ENCODE measurements around the gene NAA10. TPM values are rescaled to one million over a fixed set of nuclear protein-coding genes. Genes with fewer than 3 reads are reported as not detected.

Gene NAA10
- polyA plus RNA-seq, 2 of the 4 experiments (the other 2 are of a cell fraction), result 63.5 to 230 TPM

GRCh38 chrX:153941336-153942252, 6.8 kb upstream of the NAA10 start:
- no peak for DNase-seq (ENCODE audit: low read depth in 1 of 2, low spot score in 1 of 2)
- no peaks in the 10 kb centered on the region for H3K9me3 ChIP-seq
- ChIA-PET POLR2A (interaction anchor here (0.6 kb wide), 1 partner anchor 206 kb away, joined by 5 read pairs; no protein-coding TSS in a partner anchor), CTCF (interaction anchor here (17.9 to 25.1 kb wide), 2 partner anchors 4 to 12 kb away, joined by 363 read pairs; partner anchors contain the start of genes ARHGAP4, NAA10 and RENBP)
- no peak overlapping the region for H3K4me2 ChIP-seq
- ATAC-seq, result no peak
- H3K27ac ChIP-seq, result no peak overlapping the region
- H3K4me3 ChIP-seq, result no peak overlapping the region
- no peak for TF ChIP-seq MAFK (IDR thresholded peaks at IDR 0.05; ENCODE audit: partially characterized antibody)
- no peak for TF ChIP-seq ZFP36 (IDR thresholded peaks at IDR 0.05; ENCODE audit: borderline replicate concordance, partially characterized antibody)
- no peak for TF ChIP-seq ELK1 (IDR thresholded peaks at IDR 0.05; ENCODE audit: low read depth, low read length)
- TF ChIP-seq TP53 (CRISPR knock-in tag; IDR thresholded peaks at IDR 0.05), result no peak
- no peak for TF ChIP-seq CTCF (IDR thresholded peaks at IDR 0.05)
- TF ChIP-seq REST (IDR thresholded peaks at IDR 0.05), result no peak
- no peak for TF ChIP-seq USF2 (IDR thresholded peaks at IDR 0.05)
- TF ChIP-seq NFE2L2 (conservative IDR thresholded peaks at IDR 0.05; ENCODE audit: low read length), result no peak
- no peak for TF ChIP-seq POLR2AphosphoS2 (conservative IDR thresholded peaks at IDR 0.05; ENCODE audit: low read length)
- TF ChIP-seq BHLHE40 (IDR thresholded peaks at IDR 0.05; ENCODE audit: low read depth, low read length), result no peak
- TF ChIP-seq HOXB13 (CRISPR knock-in tag; IDR thresholded peaks at IDR 0.05; ENCODE audit: low read depth), result no peak
- no peak for TF ChIP-seq ATOH8 (CRISPR knock-in tag; IDR thresholded peaks at IDR 0.05; ENCODE audit: low read depth)
- TF ChIP-seq HEYL (CRISPR knock-in tag; IDR thresholded peaks at IDR 0.05), result no peak
- TF ChIP-seq RFX5 (IDR thresholded peaks at IDR 0.05), result no peak
- WGBS (ENCODE audit: missing lambda C conversion rate), result 80% methylated on average over 16 of the region's 23 CpGs
- H3K4me1 ChIP-seq, result no peaks in the 10 kb centered on the region
- no peak for FAIRE-seq

GRCh38 chrX:153939573-153939972, 4.7 kb upstream of the NAA10 start:
- WGBS (ENCODE audit: missing lambda C conversion rate), result 60% methylated on average over 7 of the region's 7 CpGs
- ATAC-seq, result no peak
- Histone ChIP-seq H3K4me3 (no peak overlapping the region), H3K27ac (no peak overlapping the region), H3K9me3 (no peaks in the 10 kb centered on the region), H3K4me1 (no peaks in the 10 kb centered on the region), H3K4me2 (no peak overlapping the region)
- ChIA-PET POLR2A (interaction anchor here (0.8 to 1.2 kb wide), 2 partner anchors 10 to 11 kb away, joined by 3 read pairs; no protein-coding TSS in a partner anchor), CTCF (interaction anchor here (1.2 to 25.1 kb wide), 4 partner anchors 6 to 175 kb away, joined by 4 to 363 read pairs (median 186); partner anchors contain the start of genes ARHGAP4, NAA10, PLXNB3 and RENBP)
- no peak for DNase-seq (ENCODE audit: low read depth in 1 of 2, low spot score in 1 of 2)
- FAIRE-seq, result no peak
- no peak for TF ChIP-seq PBX3 (IDR thresholded peaks at IDR 0.05)
- TF ChIP-seq EP300 (IDR thresholded peaks at IDR 0.05), result no peak
- TF ChIP-seq ESRRA (IDR thresholded peaks at IDR 0.05; ENCODE audit: borderline replicate concordance, low read length), result no peak
- TF ChIP-seq HES2 (IDR thresholded peaks at IDR 0.05), result no peak
- TF ChIP-seq NFE2L2 (conservative IDR thresholded peaks at IDR 0.05; ENCODE audit: low read length), result no peak
- TF ChIP-seq MAX (IDR thresholded peaks at IDR 0.05), result no peak
- TF ChIP-seq ELK1 (IDR thresholded peaks at IDR 0.05; ENCODE audit: low read depth, low read length), result no peak
- no peak for TF ChIP-seq TP53 (CRISPR knock-in tag; IDR thresholded peaks at IDR 0.05)
- TF ChIP-seq EHF (CRISPR knock-in tag; IDR thresholded peaks at IDR 0.05), result no peak
- TF ChIP-seq HDAC2 (IDR thresholded peaks at IDR 0.05), result no peak
- no peak for TF ChIP-seq POLR2A (IDR thresholded peaks at IDR 0.05; ENCODE audit: low read length)
- no peak for TF ChIP-seq POLR2AphosphoS2 (conservative IDR thresholded peaks at IDR 0.05; ENCODE audit: low read length)
- no peak for TF ChIP-seq TFCP2L1 (CRISPR knock-in tag; IDR thresholded peaks at IDR 0.05)
- TF ChIP-seq CBX2 (IDR thresholded peaks at IDR 0.05; ENCODE audit: borderline replicate concordance, low read depth), result no peak

Measured in A549 (cell line).